CD8-positive, alpha-beta memory T cell (primary cell): ENCODE results near the gene UBXN10. TPM values are rescaled to one million over a fixed set of nuclear protein-coding genes. Genes with fewer than 3 reads are reported as not detected.
A peak's percentile ranks its signal among the peaks of the same experiment; 100 is the strongest.

Experiments used
- CTCF ChIA-PET: fragments of 350-600 bp; sonication (Branson Sonifier 250); formaldehyde crosslinking; loops from one replicate; lab custom pipeline; 2021; ENCODE audit warnings: antibody characterized with exemption; lab: Charles Lee
- POLR2A ChIA-PET: fragments of 350-600 bp; sonication (Branson Sonifier 250); formaldehyde crosslinking; loops from one replicate; lab custom pipeline; 2021; ENCODE audit warnings: antibody characterized with exemption; lab: Charles Lee
- DNase-seq, 5 donors: peaks; one replicate each; pipeline versions ENCODE4 v3.0.0 to v3.0.0-alpha.2; 2020 to 2022; ENCODE audit warnings: mixed read lengths in 1 of 5
- H3K27ac ChIP-seq: one replicate; pipeline ENCODE4 v1.7.0; 2013; ENCODE audit warnings: low read depth, mild to moderate bottlenecking, low read length, moderate library complexity
- H3K27me3 ChIP-seq: 2 replicates; pipeline ENCODE4 v1.7.0; 2013; ENCODE audit warnings: low read length, mild to moderate bottlenecking; ENCODE audit not compliant: insufficient read depth, poor library complexity, severe bottlenecking
- H3K36me3 ChIP-seq: 2 replicates; pipeline ENCODE4 v1.7.0; 2013; ENCODE audit warnings: mild to moderate bottlenecking, low read length, moderate library complexity; ENCODE audit not compliant: insufficient read depth
- H3K4me1 ChIP-seq: 2 replicates; pipeline ENCODE4 v1.7.0; 2013; ENCODE audit warnings: mild to moderate bottlenecking, low read length, moderate library complexity; ENCODE audit not compliant: insufficient read depth
- H3K4me3 ChIP-seq: 2 replicates; pipeline ENCODE4 v1.7.0; 2013; ENCODE audit warnings: mild to moderate bottlenecking, low read length
- H3K9me3 ChIP-seq: 2 replicates; pipeline ENCODE4 v1.7.0; 2013; ENCODE audit warnings: mild to moderate bottlenecking, low read length
- H3K27ac Mint-ChIP-seq, 8 donors: one replicate each; pipeline ENCODE4 v1.8.0; 2020 to 2021; ENCODE audit warnings: mixed read lengths in 8 of 8, mild to moderate bottlenecking in 6 of 8, inconsistent platforms in 3 of 8, moderate library complexity in 3 of 8
- H3K27me3 Mint-ChIP-seq, 2 donors: one replicate each; pipeline ENCODE4 v1.8.0; 2020 to 2021; ENCODE audit warnings: mixed read lengths in 2 of 2, mild to moderate bottlenecking in 1 of 2, moderate library complexity in 1 of 2
- H3K36me3 Mint-ChIP-seq, 3 donors: one replicate each; pipeline ENCODE4 v1.8.0; 2020 to 2021; ENCODE audit warnings: mixed read lengths in 3 of 3, inconsistent platforms in 1 of 3, mild to moderate bottlenecking in 1 of 3
- H3K4me1 Mint-ChIP-seq, 3 donors: one replicate each; pipeline ENCODE4 v1.8.0; 2020 to 2021; ENCODE audit warnings: mixed read lengths in 3 of 3, inconsistent platforms in 1 of 3, mild to moderate bottlenecking in 1 of 3
- H3K4me3 Mint-ChIP-seq, 7 donors: one replicate each; pipeline ENCODE4 v1.8.0; 2020 to 2021; ENCODE audit warnings: mixed read lengths in 7 of 7, mild to moderate bottlenecking in 6 of 7, moderate library complexity in 4 of 7, inconsistent platforms in 2 of 7
- H3K9me3 Mint-ChIP-seq, 5 donors: one replicate each; pipeline ENCODE4 v1.8.0; 2020 to 2022; ENCODE audit warnings: mixed read lengths in 5 of 5, mild to moderate bottlenecking in 3 of 5, moderate library complexity in 2 of 5, inconsistent platforms in 1 of 5
- polyA plus RNA-seq: library from polyadenylated mRNA; unstranded; fragments of 300-500 nt; fragmentation: Illumina TruSeq; gene quantifications from one replicate; pipeline ENCODE4 v1.2.3, GENCODE V29; 2021
- total RNA-seq, 2 experiments: library from RNA; stranded (reverse); gene quantifications; one replicate each; pipeline ENCODE4 v1.2.3, GENCODE V29; 2021

UBXN10 gene
- total and polyA plus RNA-seq, 3 experiments from 2014 or later = 0.38 to 1.4 (median 0.50) TPM

- H3K9me3 Mint-ChIP-seq = no peaks in the 10 kb centered on the region
- Histone ChIP-seq H3K4me1 (no peaks in the 10 kb centered on the region), H3K27me3 (no peaks in the 10 kb centered on the region), H3K27ac (no peak overlapping the region), H3K9me3 (no peaks in the 10 kb centered on the region), H3K4me3 (no peak overlapping the region), H3K36me3 (no peaks in the 10 kb centered on the region)
- ChIA-PET POLR2A (no interaction called here), CTCF (no interaction called here)
- peaks cover 4 to 27% of the 10 kb centered on the region in 2 donors for H3K27me3 Mint-ChIP-seq
- DNase-seq = peak in 1 of 5 donors; percentile 8
- peak overlapping the region in 1 of 8 donors; percentile 61 for H3K27ac Mint-ChIP-seq
- no peak overlapping the region for H3K4me3 Mint-ChIP-seq
- no peaks in the 10 kb centered on the region for H3K36me3 Mint-ChIP-seq
- no peaks in the 10 kb centered on the region for H3K4me1 Mint-ChIP-seq
Measured at GRCh38 chr1:20141001-20141400, 44.9 kb upstream of the UBXN10 start.

GRCh38 chr1:20141466-20141865, 44.4 kb upstream of the UBXN10 start:
- Histone ChIP-seq H3K4me3 (no peak overlapping the region), H3K27me3 (no peaks in the 10 kb centered on the region), H3K36me3 (no peaks in the 10 kb centered on the region), H3K9me3 (no peaks in the 10 kb centered on the region), H3K4me1 (no peaks in the 10 kb centered on the region), H3K27ac (no peak overlapping the region)
- Mint-ChIP-seq H3K9me3 (no peaks in the 10 kb centered on the region), H3K27me3 (peaks cover 4 to 23% of the 10 kb centered on the region in 2 donors), H3K4me3 (no peak overlapping the region), H3K27ac (no peak overlapping the region), H3K36me3 (no peaks in the 10 kb centered on the region), H3K4me1 (no peaks in the 10 kb centered on the region)
- CTCF ChIA-PET = no interaction called here
- peak in 1 of 5 donors; percentile 33 for DNase-seq
- POLR2A ChIA-PET = no interaction called here

- no peaks in the 10 kb centered on the region for H3K9me3 Mint-ChIP-seq
- no peaks in the 10 kb centered on the region for H3K4me1 ChIP-seq
- POLR2A ChIA-PET = no interaction called here
Measured at GRCh38 chr1:20142001-20142710, 43.7 kb upstream of the UBXN10 start.

GRCh38 chr1:20143318-20143717, 42.6 kb upstream of the UBXN10 start:
- no peaks in the 10 kb centered on the region for H3K27me3 ChIP-seq
- no peak overlapping the region for H3K4me3 Mint-ChIP-seq
- DNase-seq = no peak
- CTCF ChIA-PET = interaction anchor here (2.0 kb wide), 1 partner anchor 9 kb away, joined by 10 read pairs; no protein-coding TSS in a partner anchor
- no peak overlapping the region for H3K27ac ChIP-seq
- no peaks in the 10 kb centered on the region for H3K9me3 ChIP-seq
- POLR2A ChIA-PET = no interaction called here
- no peaks in the 10 kb centered on the region for H3K36me3 Mint-ChIP-seq
- H3K27me3 Mint-ChIP-seq = peaks cover 7 to 18% of the 10 kb centered on the region in 2 donors
- H3K4me3 ChIP-seq = no peak overlapping the region
- no peaks in the 10 kb centered on the region for H3K36me3 ChIP-seq
- H3K4me1 Mint-ChIP-seq = no peaks in the 10 kb centered on the region
- no peaks in the 10 kb centered on the region for H3K9me3 Mint-ChIP-seq
- H3K27ac Mint-ChIP-seq = no peak overlapping the region
- H3K4me1 ChIP-seq = no peaks in the 10 kb centered on the region

More at GRCh38 chr1:20142001-20142710, 43.7 kb upstream of the UBXN10 start:
- Mint-ChIP-seq H3K27me3 (peaks cover 7 to 23% of the 10 kb centered on the region in 2 donors), H3K4me3 (no peak overlapping the region), H3K4me1 (no peaks in the 10 kb centered on the region), H3K36me3 (no peaks in the 10 kb centered on the region), H3K27ac (peak overlapping the region in 1 of 8 donors; percentile 94)
- Histone ChIP-seq H3K27ac (no peak overlapping the region), H3K36me3 (no peaks in the 10 kb centered on the region), H3K27me3 (no peaks in the 10 kb centered on the region), H3K4me3 (no peak overlapping the region), H3K9me3 (no peaks in the 10 kb centered on the region)
- CTCF ChIA-PET = no interaction called here
- no peak for DNase-seq

- H3K4me3 Mint-ChIP-seq = no peak overlapping the region
- CTCF ChIA-PET = interaction anchor here (2.0 kb wide), 1 partner anchor 9 kb away, joined by 10 read pairs; no protein-coding TSS in a partner anchor
Measured at GRCh38 chr1:20143734-20144565, 41.9 kb upstream of the UBXN10 start.

GRCh38 chr1:20147846-20148570, 37.9 kb upstream of the UBXN10 start:
- no peak overlapping the region for H3K27ac ChIP-seq
- H3K4me3 Mint-ChIP-seq = no peak overlapping the region
- no peaks in the 10 kb centered on the region for H3K4me1 ChIP-seq
- no peak overlapping the region for H3K4me3 ChIP-seq
- no peak overlapping the region for H3K27ac Mint-ChIP-seq
- H3K27me3 Mint-ChIP-seq = peaks cover 3 to 4% of the 10 kb centered on the region in 2 donors
- no peaks in the 10 kb centered on the region for H3K27me3 ChIP-seq
- peaks cover 0 to 8% (median 2%) of the 10 kb centered on the region in 3 donors for H3K4me1 Mint-ChIP-seq
- CTCF ChIA-PET = interaction anchor here (0.6 to 1.0 kb wide), 2 partner anchors 229 to 1284 kb away, joined by 3 to 4 read pairs; no protein-coding TSS in a partner anchor
- DNase-seq = peak in 1 of 5 donors; percentile 33
- H3K9me3 ChIP-seq = no peaks in the 10 kb centered on the region
- no peaks in the 10 kb centered on the region for H3K36me3 ChIP-seq
- POLR2A ChIA-PET = no interaction called here
- no peaks in the 10 kb centered on the region for H3K36me3 Mint-ChIP-seq
- no peaks in the 10 kb centered on the region for H3K9me3 Mint-ChIP-seq

More at GRCh38 chr1:20143734-20144565, 41.9 kb upstream of the UBXN10 start:
- Histone ChIP-seq H3K9me3 (no peaks in the 10 kb centered on the region), H3K4me1 (no peaks in the 10 kb centered on the region), H3K27ac (no peak overlapping the region), H3K4me3 (no peak overlapping the region), H3K27me3 (no peaks in the 10 kb centered on the region), H3K36me3 (no peaks in the 10 kb centered on the region)
- Mint-ChIP-seq H3K27me3 (peaks cover 4 to 14% of the 10 kb centered on the region in 2 donors), H3K36me3 (no peaks in the 10 kb centered on the region), H3K27ac (peak overlapping the region in 1 of 8 donors; percentile 66), H3K4me1 (no peaks in the 10 kb centered on the region), H3K9me3 (no peaks in the 10 kb centered on the region)
- DNase-seq = no peak
- POLR2A ChIA-PET = no interaction called here

GRCh38 chr1:20148571-20149500, 37.1 kb upstream of the UBXN10 start:
- H3K36me3 Mint-ChIP-seq = no peaks in the 10 kb centered on the region
- CTCF ChIA-PET = interaction anchor here (1.0 kb wide), 1 partner anchor 230 kb away, joined by 3 read pairs; no protein-coding TSS in a partner anchor

More at GRCh38 chr1:20148571-20149500, 37.1 kb upstream of the UBXN10 start:
- H3K9me3 ChIP-seq = no peaks in the 10 kb centered on the region
- no peak overlapping the region for H3K4me3 ChIP-seq
- no peaks in the 10 kb centered on the region for H3K4me1 ChIP-seq
- H3K36me3 ChIP-seq = no peaks in the 10 kb centered on the region
- no peaks in the 10 kb centered on the region for H3K27me3 ChIP-seq
- DNase-seq = peak in 1 of 5 donors; percentile 21
- Mint-ChIP-seq H3K4me1 (peaks cover 0 to 8% (median 2%) of the 10 kb centered on the region in 3 donors), H3K27me3 (peaks cover 3 to 4% of the 10 kb centered on the region in 2 donors), H3K9me3 (no peaks in the 10 kb centered on the region), H3K4me3 (no peak overlapping the region), H3K27ac (no peak overlapping the region)
- H3K27ac ChIP-seq = no peak overlapping the region
- POLR2A ChIA-PET = no interaction called here
